C4-2B (cell line): ENCODE results near the gene KDM6A.

ENCODE experiments used
- ZFX ChIP-seq: fragments of 450-650 bp; IDR thresholded peaks from 2 replicates; pipeline ENCODE4 v1.6.1; 2017
- TF ChIP-seq, protein P1 (sequence below): fragments of 450-650 bp; conservative IDR thresholded peaks from 2 replicates; pipeline ENCODE4 v1.5.1; 2017; ENCODE audit warnings: mild to moderate bottlenecking

DNA sequence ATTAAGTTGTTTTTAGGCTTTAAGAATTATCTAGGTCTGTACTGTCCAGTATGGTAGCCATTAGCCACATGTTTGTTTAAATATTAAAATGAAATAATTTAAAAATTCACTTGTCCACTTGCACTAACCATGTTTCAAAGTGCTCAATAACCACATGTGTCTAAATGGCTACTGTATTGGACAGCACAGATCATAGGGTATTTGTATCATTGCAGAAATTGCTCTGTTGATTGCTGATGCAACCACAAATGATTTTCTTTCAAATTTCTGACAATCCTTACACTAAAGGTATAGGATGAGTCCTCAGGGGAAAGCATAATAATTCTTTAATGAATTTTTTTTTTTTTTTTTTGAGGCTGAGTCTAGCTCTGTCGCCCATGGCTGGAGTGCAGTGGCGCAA is 84.9 kb downstream of the KDM6A start:
- TF ChIP-seq, protein P1, sequence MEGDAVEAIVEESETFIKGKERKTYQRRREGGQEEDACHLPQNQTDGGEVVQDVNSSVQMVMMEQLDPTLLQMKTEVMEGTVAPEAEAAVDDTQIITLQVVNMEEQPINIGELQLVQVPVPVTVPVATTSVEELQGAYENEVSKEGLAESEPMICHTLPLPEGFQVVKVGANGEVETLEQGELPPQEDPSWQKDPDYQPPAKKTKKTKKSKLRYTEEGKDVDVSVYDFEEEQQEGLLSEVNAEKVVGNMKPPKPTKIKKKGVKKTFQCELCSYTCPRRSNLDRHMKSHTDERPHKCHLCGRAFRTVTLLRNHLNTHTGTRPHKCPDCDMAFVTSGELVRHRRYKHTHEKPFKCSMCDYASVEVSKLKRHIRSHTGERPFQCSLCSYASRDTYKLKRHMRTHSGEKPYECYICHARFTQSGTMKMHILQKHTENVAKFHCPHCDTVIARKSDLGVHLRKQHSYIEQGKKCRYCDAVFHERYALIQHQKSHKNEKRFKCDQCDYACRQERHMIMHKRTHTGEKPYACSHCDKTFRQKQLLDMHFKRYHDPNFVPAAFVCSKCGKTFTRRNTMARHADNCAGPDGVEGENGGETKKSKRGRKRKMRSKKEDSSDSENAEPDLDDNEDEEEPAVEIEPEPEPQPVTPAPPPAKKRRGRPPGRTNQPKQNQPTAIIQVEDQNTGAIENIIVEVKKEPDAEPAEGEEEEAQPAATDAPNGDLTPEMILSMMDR, result no peak
- no peak for TF ChIP-seq ZFX
